SK-N-SH (cell line): ENCODE results near the gene DOK7. TPM values are rescaled to one million over a fixed set of nuclear protein-coding genes. Genes with fewer than 3 reads are reported as not detected.

Source experiments
- CTCF ChIA-PET: fragments of 300-600, 350-600 bp; formaldehyde crosslinking; extraction: SDS; loops from one replicate; lab custom pipeline; 2021; lab: Yijun Ruan, JAX
- POLR2A ChIA-PET: fragments of 350-600 bp; sonication (Branson Sonifier 250); formaldehyde crosslinking; extraction: SDS; loops from one replicate; lab custom pipeline; 2020; ENCODE audit warnings: antibody characterized with exemption, inconsistent platforms; lab: Yijun Ruan, JAX
- DNase-seq: peaks from one replicate; pipeline ENCODE4 v3.0.0; 2012
- H2AFZ ChIP-seq: fragments of 200-600 bp; sonication (generic); 2 replicates; pipeline ENCODE4 v1.8.1; 2016; ENCODE audit warnings: antibody characterized with exemption, mild to moderate bottlenecking, low read depth
- H3F3A ChIP-seq: fragments of 200-600 bp; sonication (generic); replicated peaks from 2 replicates; pipeline ENCODE3; 2016; ENCODE audit warnings: antibody characterized with exemption, mild to moderate bottlenecking; ENCODE audit not compliant: insufficient read depth
- H3K27ac ChIP-seq, 2 experiments: fragments of 200-500 bp in 1 of 2; fragments of 200-600 bp in 1 of 2; sonication (Bioruptor generic) in 1 of 2; sonication (generic), shearing (Covaris generic) in 1 of 2; 2 replicates each; pipeline versions ENCODE4 v1.5.1 to v1.6.1; 2014 to 2016; ENCODE audit warnings: low read depth in 2 of 2, inconsistent platforms in 1 of 2, low read length in 1 of 2, mild to moderate bottlenecking in 1 of 2, mixed read lengths in 1 of 2
- H3K27me3 ChIP-seq: fragments of 200-600 bp; sonication (generic), shearing (Covaris generic); 2 replicates; pipeline ENCODE4 v1.6.1; 2016; ENCODE audit warnings: mixed run types; ENCODE audit not compliant: insufficient read depth
- H3K36me3 ChIP-seq, 2 experiments: fragments of 200-500 bp in 1 of 2; fragments of 200-600 bp in 1 of 2; sonication (Bioruptor generic) in 1 of 2; sonication (generic) in 1 of 2; replicated peaks in 1 of 2; 2 replicates each; pipeline versions ENCODE3 to v1.5.1; 2014 to 2016; ENCODE audit warnings: low read length in 1 of 2, mild to moderate bottlenecking in 1 of 2; ENCODE audit not compliant: insufficient read depth in 2 of 2, control insufficient read depth in 1 of 2
- H3K4me1 ChIP-seq, 2 experiments: fragments of 200-500 bp in 1 of 2; fragments of 200-600 bp in 1 of 2; sonication (Bioruptor generic) in 1 of 2; sonication (generic), shearing (Covaris generic) in 1 of 2; 2 replicates each; pipeline versions ENCODE4 v1.5.1 to v1.6.1; 2014 to 2016; ENCODE audit warnings: low read depth in 1 of 2, low read length in 1 of 2, mixed run types in 1 of 2; ENCODE audit not compliant: insufficient read depth in 2 of 2, control insufficient read depth in 1 of 2
- H3K4me2 ChIP-seq: fragments of 200-600 bp; sonication (generic), shearing (Covaris generic); 2 replicates; pipeline ENCODE4 v1.6.1; 2017; ENCODE audit warnings: mixed run types
- H3K4me3 ChIP-seq, 2 experiments: fragments of 200-500 bp in 1 of 2; fragments of 200-600 bp in 1 of 2; sonication (Bioruptor generic) in 1 of 2; sonication (generic), shearing (Covaris generic) in 1 of 2; 2 replicates each; pipeline versions ENCODE4 v1.5.1 to v1.8.1; 2014 to 2016; ENCODE audit warnings: low read depth in 2 of 2, inconsistent platforms in 1 of 2, low read length in 1 of 2, mild to moderate bottlenecking in 1 of 2, mixed read lengths in 1 of 2, moderate library complexity in 1 of 2
- H3K79me2 ChIP-seq: fragments of 200-600 bp; sonication (generic); 2 replicates; pipeline ENCODE4 v1.8.1; 2017; ENCODE audit warnings: mild to moderate bottlenecking; ENCODE audit not compliant: insufficient read depth
- H3K9ac ChIP-seq: fragments of 200-600 bp; sonication (generic); 2 replicates; pipeline ENCODE4 v1.6.1; 2017; ENCODE audit warnings: mixed run types
- H3K9me2 ChIP-seq: fragments of 200-600 bp; sonication (generic); 2 replicates; pipeline ENCODE4 v1.6.1; 2017; ENCODE audit warnings: mixed run types
- H3K9me3 ChIP-seq: fragments of 200-600 bp; sonication (generic); 2 replicates; pipeline ENCODE4 v1.6.1; 2017; ENCODE audit warnings: mixed run types, mild to moderate bottlenecking, moderate library complexity
- H4K20me1 ChIP-seq: fragments of 200-600 bp; sonication (generic); 2 replicates; pipeline ENCODE4 v1.6.1; 2017; ENCODE audit warnings: mild to moderate bottlenecking, mixed run types; ENCODE audit not compliant: insufficient read depth
- CHD2 ChIP-seq: fragments of 150-350 bp; IDR thresholded peaks from 2 replicates; pipeline ENCODE4 v1.6.1; 2018; ENCODE audit warnings: low read length; ENCODE audit not compliant: partially characterized antibody
- CTCF ChIP-seq: fragments of 200-600 bp; sonication (generic); IDR thresholded peaks from 2 replicates; pipeline ENCODE4 v1.6.1; 2017; ENCODE audit warnings: antibody characterized with exemption, mild to moderate bottlenecking, moderate library complexity
- ELF1 ChIP-seq: IDR thresholded peaks from 2 replicates; pipeline ENCODE4 v1.4.0; 2012
- EP300 ChIP-seq, 2 experiments: IDR thresholded peaks; 2 replicates each; pipeline versions ENCODE4 v1.4.0 to v1.6.1; 2012; ENCODE audit warnings: borderline replicate concordance in 1 of 2, low read depth in 1 of 2, low read length in 1 of 2
- FOSL2 ChIP-seq: IDR thresholded peaks from 2 replicates; pipeline ENCODE4 v1.4.0; 2012; ENCODE audit warnings: low read depth, mild to moderate bottlenecking, moderate library complexity, borderline replicate concordance
- FOXJ3 ChIP-seq: sonication (generic); formaldehyde crosslinking; IDR thresholded peaks from 2 replicates; pipeline ENCODE4 v1.5.1; 2020; ENCODE audit warnings: mild to moderate bottlenecking, missing genetic modification reagents
- GABPA ChIP-seq: IDR thresholded peaks from 2 replicates; pipeline ENCODE4 v1.4.0; 2012; ENCODE audit warnings: low read depth, mild to moderate bottlenecking
- JUND ChIP-seq: IDR thresholded peaks from 2 replicates; pipeline ENCODE4 v1.4.0; 2012
- MEF2A ChIP-seq: IDR thresholded peaks from 2 replicates; pipeline ENCODE4 v1.4.0; 2012; ENCODE audit warnings: low read depth, borderline replicate concordance
- NFIC ChIP-seq: IDR thresholded peaks from 2 replicates; pipeline ENCODE4 v1.4.0; 2012; ENCODE audit warnings: borderline replicate concordance
- NRF1 ChIP-seq: IDR thresholded peaks from 2 replicates; pipeline ENCODE4 v1.6.1; 2012; ENCODE audit warnings: low read depth, mild to moderate bottlenecking, low read length
- POLR2AphosphoS5 ChIP-seq: IDR thresholded peaks from 2 replicates; pipeline ENCODE4 v1.6.1; 2012; ENCODE audit warnings: low read depth, low read length
- RCOR1 ChIP-seq: fragments of 150-350 bp; IDR thresholded peaks from 2 replicates; pipeline ENCODE4 v1.6.1; 2017; ENCODE audit warnings: antibody characterized with exemption, low read length
- RFX5 ChIP-seq: IDR thresholded peaks from 2 replicates; pipeline ENCODE4 v1.6.1; 2012; ENCODE audit warnings: mild to moderate bottlenecking, improper control_type of control experiment, low read length
- RXRA ChIP-seq: IDR thresholded peaks from 2 replicates; pipeline ENCODE4 v1.4.0; 2012; ENCODE audit warnings: low read depth, mild to moderate bottlenecking, borderline replicate concordance
- SIN3A ChIP-seq: IDR thresholded peaks from 2 replicates; pipeline ENCODE4 v1.6.1; 2012; ENCODE audit warnings: low read depth, mild to moderate bottlenecking, low read length, moderate library complexity, borderline replicate concordance
- TCF12 ChIP-seq: IDR thresholded peaks from 2 replicates; pipeline ENCODE4 v1.4.0; 2012
- WGBS: methylation state at CpG from one replicate; pipeline ENCODE4 v1.1.6; 2017; ENCODE audit warnings: low lambda C conversion rate; 5-methylcytosine and 5-hydroxymethylcytosine counted together
- polyA plus RNA-seq, 3 experiments: library from polyadenylated mRNA; depleted of rRNA; stranded (reverse); fragments of >200 nt; gene quantifications; 2 replicates each; pipeline ENCODE4 v1.2.3, GENCODE V29; 2012
- TF ChIP-seq, protein P1 (sequence below): IDR thresholded peaks from 2 replicates; pipeline ENCODE4 v1.4.0; 2012; ENCODE audit warnings: low read depth, borderline replicate concordance
- TF ChIP-seq, protein P2 (sequence below): fragments of 150-350 bp; IDR thresholded peaks from 2 replicates; pipeline ENCODE4 v1.6.1; 2017; ENCODE audit warnings: antibody characterized with exemption, low read length, low read depth, borderline replicate concordance

The DOK7 gene
- polyA plus RNA-seq, 1 of the 3 experiments (the other 2 are of a cell fraction) = not detected

- TF ChIP-seq CTCF (no peak), NFIC (no peak)
Observed at GRCh38 chr4:3493720-3494461, 30.8 kb downstream of the DOK7 start (continued).

DNA sequence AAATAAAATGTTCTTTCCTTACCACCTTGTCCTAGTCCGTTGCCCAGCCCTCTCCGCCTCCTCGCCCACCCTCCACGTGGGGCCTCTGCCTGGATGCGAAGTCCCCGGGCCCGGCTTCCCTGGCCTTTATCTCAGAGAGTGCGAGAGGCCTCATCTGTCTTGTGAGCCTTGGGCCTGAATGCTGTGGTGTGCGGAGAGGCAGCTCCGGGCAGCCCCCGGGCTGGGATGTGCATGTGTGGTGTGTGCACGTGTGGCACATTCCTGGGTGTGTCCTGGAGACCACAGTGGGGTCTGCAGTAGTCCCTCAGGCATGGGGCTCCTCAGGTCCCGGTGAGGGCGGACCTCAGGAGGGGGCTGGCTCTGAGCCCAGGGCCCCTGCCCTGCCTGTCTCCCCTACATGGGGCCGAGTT is 31.4 kb downstream of the DOK7 start:
- no peak overlapping the region for H3K9ac ChIP-seq
- ChIA-PET CTCF (interaction anchor here (1.3 to 4.7 kb wide), 3 partner anchors 14 to 148 kb away, joined by 3 to 30 read pairs (median 6); no protein-coding TSS in a partner anchor), POLR2A (no interaction called here)
- H3F3A ChIP-seq = no peaks in the 10 kb centered on the region
- no peak for DNase-seq
- H3K36me3 ChIP-seq = no peaks in the 10 kb centered on the region
- WGBS = 84% methylated on average over 8 of the region's 15 CpGs
- no peaks in the 10 kb centered on the region for H4K20me1 ChIP-seq
- no peak overlapping the region for H3K27ac ChIP-seq
- H3K4me1 ChIP-seq = peaks cover 0 to 23% of the 10 kb centered on the region in 2 experiments; a peak in 1 of 4 replicates
- no peaks in the 10 kb centered on the region for H3K27me3 ChIP-seq
- H3K9me3 ChIP-seq = no peaks in the 10 kb centered on the region
- no peaks in the 10 kb centered on the region for H3K79me2 ChIP-seq
- no peaks in the 10 kb centered on the region for H3K9me2 ChIP-seq
- no peak overlapping the region for H2AFZ ChIP-seq
- TF ChIP-seq FOXJ3 (CRISPR knock-in tag) = no peak
- TF ChIP-seq NRF1 = no peak
- no peak for TF ChIP-seq CHD2
- no peak for TF ChIP-seq FOSL2
- TF ChIP-seq RFX5 = no peak
- no peak for TF ChIP-seq RXRA
- TF ChIP-seq RCOR1 = no peak
- TF ChIP-seq, protein P1, sequence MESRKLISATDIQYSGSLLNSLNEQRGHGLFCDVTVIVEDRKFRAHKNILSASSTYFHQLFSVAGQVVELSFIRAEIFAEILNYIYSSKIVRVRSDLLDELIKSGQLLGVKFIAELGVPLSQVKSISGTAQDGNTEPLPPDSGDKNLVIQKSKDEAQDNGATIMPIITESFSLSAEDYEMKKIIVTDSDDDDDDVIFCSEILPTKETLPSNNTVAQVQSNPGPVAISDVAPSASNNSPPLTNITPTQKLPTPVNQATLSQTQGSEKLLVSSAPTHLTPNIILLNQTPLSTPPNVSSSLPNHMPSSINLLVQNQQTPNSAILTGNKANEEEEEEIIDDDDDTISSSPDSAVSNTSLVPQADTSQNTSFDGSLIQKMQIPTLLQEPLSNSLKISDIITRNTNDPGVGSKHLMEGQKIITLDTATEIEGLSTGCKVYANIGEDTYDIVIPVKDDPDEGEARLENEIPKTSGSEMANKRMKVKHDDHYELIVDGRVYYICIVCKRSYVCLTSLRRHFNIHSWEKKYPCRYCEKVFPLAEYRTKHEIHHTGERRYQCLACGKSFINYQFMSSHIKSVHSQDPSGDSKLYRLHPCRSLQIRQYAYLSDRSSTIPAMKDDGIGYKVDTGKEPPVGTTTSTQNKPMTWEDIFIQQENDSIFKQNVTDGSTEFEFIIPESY = no peak
- TF ChIP-seq GABPA = no peak
- TF ChIP-seq EP300 (IDR thresholded peaks at IDR 0.05; ENCODE audit: borderline replicate concordance in 1 of 2, low read depth in 1 of 2, low read length in 1 of 2) = no peak
- no peak for TF ChIP-seq MEF2A
- no peak for TF ChIP-seq ELF1
- TF ChIP-seq, protein P2, sequence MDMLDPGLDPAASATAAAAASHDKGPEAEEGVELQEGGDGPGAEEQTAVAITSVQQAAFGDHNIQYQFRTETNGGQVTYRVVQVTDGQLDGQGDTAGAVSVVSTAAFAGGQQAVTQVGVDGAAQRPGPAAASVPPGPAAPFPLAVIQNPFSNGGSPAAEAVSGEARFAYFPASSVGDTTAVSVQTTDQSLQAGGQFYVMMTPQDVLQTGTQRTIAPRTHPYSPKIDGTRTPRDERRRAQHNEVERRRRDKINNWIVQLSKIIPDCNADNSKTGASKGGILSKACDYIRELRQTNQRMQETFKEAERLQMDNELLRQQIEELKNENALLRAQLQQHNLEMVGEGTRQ = no peak
- TF ChIP-seq POLR2AphosphoS5 = no peak
- TF ChIP-seq TCF12 = no peak
- no peak for TF ChIP-seq SIN3A
- TF ChIP-seq JUND = no peak
- TF ChIP-seq, all 33 proteins: peak for 0
- no peak overlapping the region for H3K4me2 ChIP-seq
- H3K4me3 ChIP-seq = no peak overlapping the region
